IMR-90 (cell line): ENCODE results near the gene KRT72.

ENCODE experiments used
- BHLHE40 ChIP-seq: fragments of 150-350 bp; IDR thresholded peaks from 2 replicates; pipeline ENCODE4 v1.6.1; 2016; ENCODE audit warnings: mild to moderate bottlenecking, low read depth, low read length
- CEBPB ChIP-seq: IDR thresholded peaks from 2 replicates; pipeline ENCODE4 v1.6.1; 2012; ENCODE audit warnings: low read depth, low read length, improper control_type of control experiment
- CHD1 ChIP-seq: IDR thresholded peaks from 2 replicates; pipeline ENCODE4 v1.6.1; 2012; ENCODE audit warnings: low read depth, low read length, improper control_type of control experiment
- CTCF ChIP-seq: conservative IDR thresholded peaks from 2 replicates; pipeline ENCODE4 v1.5.1; 2012; ENCODE audit warnings: mild to moderate bottlenecking, low read depth, low read length, improper control_type of control experiment
- ELK1 ChIP-seq: fragments of 150-350 bp; IDR thresholded peaks from 2 replicates; pipeline ENCODE4 v1.6.1; 2016; ENCODE audit warnings: low read depth, mild to moderate bottlenecking, low read length, moderate library complexity, borderline replicate concordance
- MAFK ChIP-seq: IDR thresholded peaks from 2 replicates; pipeline ENCODE4 v1.6.1; 2012; ENCODE audit warnings: low read depth, low read length, improper control_type of control experiment
- MAZ ChIP-seq: IDR thresholded peaks from 2 replicates; pipeline ENCODE4 v1.6.1; 2012; ENCODE audit warnings: low read depth, mild to moderate bottlenecking, low read length, improper control_type of control experiment, moderate library complexity, borderline replicate concordance
- NFE2L2 ChIP-seq: fragments of 150-350 bp; IDR thresholded peaks from 2 replicates; pipeline ENCODE4 v1.6.1; 2016; ENCODE audit warnings: low read depth, mild to moderate bottlenecking, low read length
- POLR2A ChIP-seq: IDR thresholded peaks from 2 replicates; pipeline ENCODE4 v1.6.1; 2012; ENCODE audit warnings: mild to moderate bottlenecking, low read depth, low read length
- RAD21 ChIP-seq: IDR thresholded peaks from 2 replicates; pipeline ENCODE4 v1.6.1; 2012; ENCODE audit warnings: low read length, improper control_type of control experiment
- RCOR1 ChIP-seq: IDR thresholded peaks from 2 replicates; pipeline ENCODE4 v1.6.1; 2012; ENCODE audit warnings: mild to moderate bottlenecking, low read length, improper control_type of control experiment; ENCODE audit not compliant: insufficient replicate concordance
- RFX5 ChIP-seq: IDR thresholded peaks from 2 replicates; pipeline ENCODE4 v1.8.0; 2012; ENCODE audit warnings: low read depth, mild to moderate bottlenecking, low read length, moderate library complexity
- SMC3 ChIP-seq: fragments of 150-350 bp; IDR thresholded peaks from 2 replicates; pipeline ENCODE4 v1.6.1; 2016; ENCODE audit warnings: low read depth, mild to moderate bottlenecking, antibody characterized with exemption, low read length, moderate library complexity
- USF2 ChIP-seq: fragments of 150-350 bp; IDR thresholded peaks from 2 replicates; pipeline ENCODE4 v1.6.1; 2017; ENCODE audit warnings: mild to moderate bottlenecking, antibody characterized with exemption, low read length, low read depth

DNA sequence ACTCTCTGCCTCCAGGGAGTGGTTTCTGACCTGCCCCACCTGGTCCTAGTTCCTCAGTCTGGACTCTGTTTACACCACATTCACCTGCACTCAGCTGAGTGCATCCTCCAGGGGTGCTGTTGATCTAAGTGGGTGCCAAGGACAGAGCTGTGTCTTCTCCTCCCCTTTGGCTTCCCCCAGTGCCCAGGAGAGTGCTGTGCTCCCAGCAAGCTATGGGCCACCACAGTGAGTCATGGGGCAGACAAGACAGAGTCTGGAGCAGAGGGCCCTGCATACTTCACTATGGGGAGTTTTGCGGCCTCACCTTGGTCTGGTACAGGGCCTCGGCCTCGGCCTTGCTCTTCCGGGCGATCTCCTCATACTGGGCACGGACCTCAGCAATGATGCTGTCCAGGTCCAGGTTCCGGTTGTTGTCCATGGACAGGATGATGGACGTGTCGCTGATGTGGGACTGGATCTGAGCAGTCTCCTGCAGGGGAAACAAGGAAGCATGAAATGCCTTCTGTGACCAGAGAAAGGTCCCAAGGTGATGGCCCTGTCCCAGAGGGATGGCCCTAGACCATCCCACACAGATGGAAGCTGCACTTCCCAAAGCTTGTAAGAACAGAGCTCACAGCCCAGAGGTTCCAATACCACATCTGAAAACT lies 12.2 kb upstream of the KRT72 start:
- TF ChIP-seq CTCF, result no peak
- TF ChIP-seq SMC3, result no peak
- no peak for TF ChIP-seq RCOR1
- TF ChIP-seq NFE2L2, result no peak
- no peak for TF ChIP-seq POLR2A
- no peak for TF ChIP-seq MAZ
- no peak for TF ChIP-seq RAD21
- TF ChIP-seq MAFK, result no peak
- no peak for TF ChIP-seq RFX5
- no peak for TF ChIP-seq BHLHE40
- no peak for TF ChIP-seq USF2
- no peak for TF ChIP-seq CEBPB
- TF ChIP-seq CHD1, result no peak
- no peak for TF ChIP-seq ELK1
